HepG2 (cell line): ENCODE measurements around the gene SPTA1. TPM values are rescaled to one million over a fixed set of nuclear protein-coding genes. Genes with fewer than 3 reads are reported as not detected.

Experiments
- ARID2 ChIP-seq: sonication (generic); formaldehyde crosslinking; IDR thresholded peaks from 2 replicates; pipeline ENCODE4 v1.8.1; 2022; ENCODE audit warnings: mild to moderate bottlenecking, missing genetic modification reagents, borderline replicate concordance
- NCOA2 ChIP-seq: sonication (generic); formaldehyde crosslinking; IDR thresholded peaks from 2 replicates; pipeline ENCODE4 v1.8.0; 2022; ENCODE audit warnings: inconsistent platforms
- polyA plus RNA-seq, 8 experiments: library from polyadenylated mRNA; depleted of rRNA in 3 of 8; stranded (reverse) in 7 of 8; unstranded in 1 of 8; fragments of >200 nt; fragmentation: Illumina TruSeq in 4 of 8; extraction: Trizol in 4 of 8; gene quantifications; 2 replicates each; pipeline versions ENCODE4 v1.2.1 to v1.2.3, GENCODE V29; 2011 to 2016; ENCODE audit warnings: low read depth in 4 of 8, missing spikeins in 1 of 8, mixed read lengths in 1 of 8; ENCODE audit not compliant: insufficient read depth in 1 of 8
- total RNA-seq, 5 experiments: library from RNA; depleted of rRNA; stranded (reverse); fragments of >200 nt; fragmentation: Illumina TruSeq; extraction: Trizol; gene quantifications; 2 replicates each; pipeline ENCODE4 v1.2.3, GENCODE V29; 2016; ENCODE audit warnings: low read depth in 1 of 5
- TF ChIP-seq, protein P1 (sequence below): sonication (generic); formaldehyde crosslinking; IDR thresholded peaks from 2 replicates; pipeline ENCODE4 v1.4.0; 2020; ENCODE audit warnings: missing genetic modification reagents, borderline replicate concordance
- TF ChIP-seq, protein P2 (sequence below), 2 experiments: sonication (generic) in 1 of 2; formaldehyde crosslinking in 1 of 2; IDR thresholded peaks; 2 replicates each; pipeline versions ENCODE4 v1.6.1 to v1.9.0; 2014 to 2022; ENCODE audit warnings: antibody characterized with exemption in 1 of 2, borderline replicate concordance in 1 of 2, inconsistent platforms in 1 of 2, low read depth in 1 of 2, missing genetic modification reagents in 1 of 2

Gene SPTA1
- total and polyA plus RNA-seq, 2 of the 13 experiments (the other 11 are each of a cell fraction or from before 2014, with no cell fraction given) = not detected

DNA sequence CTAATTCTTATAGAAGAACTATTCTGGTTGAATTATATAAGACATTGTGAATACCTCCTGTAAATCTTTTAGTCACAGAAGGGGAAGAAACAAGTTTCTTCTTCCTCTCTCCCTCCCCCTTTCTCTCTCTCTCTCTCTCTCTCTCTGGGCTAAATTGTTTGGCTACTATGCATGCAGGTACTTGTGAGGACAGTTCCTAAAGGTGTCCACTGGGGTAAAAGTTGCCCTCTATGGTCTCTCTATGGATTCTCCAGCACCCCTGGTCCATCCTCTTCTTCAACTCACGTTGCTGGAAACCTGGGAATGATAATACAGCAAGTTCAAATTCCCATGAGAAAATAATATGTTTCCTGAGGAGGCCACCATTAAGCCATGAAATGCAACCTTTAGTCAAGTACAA is 28.2 kb upstream of the SPTA1 start (continued):
- TF ChIP-seq, protein P1, sequence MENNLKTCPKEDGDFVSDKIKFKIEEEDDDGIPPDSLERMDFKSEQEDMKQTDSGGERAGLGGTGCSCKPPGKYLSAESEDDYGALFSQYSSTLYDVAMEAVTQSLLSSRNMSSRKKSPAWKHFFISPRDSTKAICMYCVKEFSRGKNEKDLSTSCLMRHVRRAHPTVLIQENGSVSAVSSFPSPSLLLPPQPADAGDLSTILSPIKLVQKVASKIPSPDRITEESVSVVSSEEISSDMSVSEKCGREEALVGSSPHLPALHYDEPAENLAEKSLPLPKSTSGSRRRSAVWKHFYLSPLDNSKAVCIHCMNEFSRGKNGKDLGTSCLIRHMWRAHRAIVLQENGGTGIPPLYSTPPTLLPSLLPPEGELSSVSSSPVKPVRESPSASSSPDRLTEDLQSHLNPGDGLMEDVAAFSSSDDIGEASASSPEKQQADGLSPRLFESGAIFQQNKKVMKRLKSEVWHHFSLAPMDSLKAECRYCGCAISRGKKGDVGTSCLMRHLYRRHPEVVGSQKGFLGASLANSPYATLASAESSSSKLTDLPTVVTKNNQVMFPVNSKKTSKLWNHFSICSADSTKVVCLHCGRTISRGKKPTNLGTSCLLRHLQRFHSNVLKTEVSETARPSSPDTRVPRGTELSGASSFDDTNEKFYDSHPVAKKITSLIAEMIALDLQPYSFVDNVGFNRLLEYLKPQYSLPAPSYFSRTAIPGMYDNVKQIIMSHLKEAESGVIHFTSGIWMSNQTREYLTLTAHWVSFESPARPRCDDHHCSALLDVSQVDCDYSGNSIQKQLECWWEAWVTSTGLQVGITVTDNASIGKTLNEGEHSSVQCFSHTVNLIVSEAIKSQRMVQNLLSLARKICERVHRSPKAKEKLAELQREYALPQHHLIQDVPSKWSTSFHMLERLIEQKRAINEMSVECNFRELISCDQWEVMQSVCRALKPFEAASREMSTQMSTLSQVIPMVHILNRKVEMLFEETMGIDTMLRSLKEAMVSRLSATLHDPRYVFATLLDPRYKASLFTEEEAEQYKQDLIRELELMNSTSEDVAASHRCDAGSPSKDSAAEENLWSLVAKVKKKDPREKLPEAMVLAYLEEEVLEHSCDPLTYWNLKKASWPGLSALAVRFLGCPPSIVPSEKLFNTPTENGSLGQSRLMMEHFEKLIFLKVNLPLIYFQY = no peak
- TF ChIP-seq NCOA2 (CRISPR knock-in tag) = no peak
- TF ChIP-seq, protein P2, sequence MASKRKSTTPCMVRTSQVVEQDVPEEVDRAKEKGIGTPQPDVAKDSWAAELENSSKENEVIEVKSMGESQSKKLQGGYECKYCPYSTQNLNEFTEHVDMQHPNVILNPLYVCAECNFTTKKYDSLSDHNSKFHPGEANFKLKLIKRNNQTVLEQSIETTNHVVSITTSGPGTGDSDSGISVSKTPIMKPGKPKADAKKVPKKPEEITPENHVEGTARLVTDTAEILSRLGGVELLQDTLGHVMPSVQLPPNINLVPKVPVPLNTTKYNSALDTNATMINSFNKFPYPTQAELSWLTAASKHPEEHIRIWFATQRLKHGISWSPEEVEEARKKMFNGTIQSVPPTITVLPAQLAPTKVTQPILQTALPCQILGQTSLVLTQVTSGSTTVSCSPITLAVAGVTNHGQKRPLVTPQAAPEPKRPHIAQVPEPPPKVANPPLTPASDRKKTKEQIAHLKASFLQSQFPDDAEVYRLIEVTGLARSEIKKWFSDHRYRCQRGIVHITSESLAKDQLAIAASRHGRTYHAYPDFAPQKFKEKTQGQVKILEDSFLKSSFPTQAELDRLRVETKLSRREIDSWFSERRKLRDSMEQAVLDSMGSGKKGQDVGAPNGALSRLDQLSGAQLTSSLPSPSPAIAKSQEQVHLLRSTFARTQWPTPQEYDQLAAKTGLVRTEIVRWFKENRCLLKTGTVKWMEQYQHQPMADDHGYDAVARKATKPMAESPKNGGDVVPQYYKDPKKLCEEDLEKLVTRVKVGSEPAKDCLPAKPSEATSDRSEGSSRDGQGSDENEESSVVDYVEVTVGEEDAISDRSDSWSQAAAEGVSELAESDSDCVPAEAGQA (IDR thresholded peaks at IDR 0.05; ENCODE audit: low read depth) = no peak
- TF ChIP-seq, protein P2 (CRISPR knock-in tag; IDR thresholded peaks at IDR 0.05; ENCODE audit: borderline replicate concordance) = no peak
- TF ChIP-seq ARID2 (CRISPR knock-in tag) = no peak
